B cell (primary cell): ENCODE data around the gene DKK1. TPM values are rescaled to one million over a fixed set of nuclear protein-coding genes. Genes with fewer than 3 reads are reported as not detected.

Experiments
- ATAC-seq: fragments of 200-7000 bp; cut with Tn5 transposase; one replicate; pipeline ENCODE4 v1.10.0; 2021; ENCODE audit warnings: low read depth, mild to moderate bottlenecking, moderate number of reproducible peaks, moderate library complexity
- CTCF ChIA-PET: fragments of 350-600 bp; sonication (Branson Sonifier 250); formaldehyde crosslinking; loops from one replicate; lab custom pipeline; 2021; ENCODE audit warnings: antibody characterized with exemption, inconsistent platforms; lab: Charles Lee
- POLR2A ChIA-PET: fragments of 350-600 bp; sonication (Branson Sonifier 250); formaldehyde crosslinking; loops from one replicate; lab custom pipeline; 2021; ENCODE audit warnings: antibody characterized with exemption; lab: Charles Lee
- DNase-seq: peaks from one replicate; pipeline ENCODE4 v3.0.0; 2013
- H2AFZ ChIP-seq: 2 replicates; pipeline ENCODE4 v1.6.1; 2012; ENCODE audit warnings: mild to moderate bottlenecking, low read depth, low read length; ENCODE audit not compliant: insufficient read depth, poor library complexity, severe bottlenecking
- H3K27ac ChIP-seq, 2 donors: 1 replicate in 1 of 2; 2 replicates in 1 of 2; pipeline ENCODE4 v1.5.1; 2012 to 2013; ENCODE audit warnings: low read length in 2 of 2, mild to moderate bottlenecking in 2 of 2, moderate library complexity in 1 of 2
- H3K27me3 ChIP-seq, 4 experiments: fragments of 200-600 bp in 1 of 4; sonication (generic) in 1 of 4; replicated peaks in 1 of 4; 1 replicate in 2 of 4; 2 replicates in 2 of 4; pipeline versions ENCODE4 v1.6.1 to v1.7.0; 2013 to 2016; ENCODE audit warnings: low read length in 3 of 4, mild to moderate bottlenecking in 2 of 4, mixed read lengths in 1 of 4, moderate library complexity in 1 of 4; ENCODE audit not compliant: insufficient read depth in 4 of 4, control insufficient read depth in 3 of 4; ENCODE audit errors: control extremely low read depth in 1 of 4
- H3K36me3 ChIP-seq, 2 experiments: replicated peaks in 1 of 2; 1 replicate in 1 of 2; 2 replicates in 1 of 2; pipeline versions ENCODE4 v1.6.1 to v1.7.1; 2013; ENCODE audit warnings: low read length in 1 of 2; ENCODE audit not compliant: insufficient read depth in 2 of 2, control insufficient read depth in 1 of 2; ENCODE audit errors: control extremely low read depth in 1 of 2, extremely low read depth in 1 of 2
- H3K4me1 ChIP-seq, 2 donors: fragments of 200-600 bp in 1 of 2; sonication (generic) in 1 of 2; 1 replicate in 1 of 2; 2 replicates in 1 of 2; pipeline versions ENCODE4 v1.5.1 to v1.6.1; 2013 to 2017; ENCODE audit warnings: low read length in 2 of 2; ENCODE audit not compliant: control insufficient read depth in 2 of 2, insufficient read depth in 2 of 2
- H3K4me2 ChIP-seq: replicated peaks from 2 replicates; pipeline ENCODE3; 2012; ENCODE audit warnings: mild to moderate bottlenecking, low read depth, low read length; ENCODE audit not compliant: poor library complexity, severe bottlenecking
- H3K4me3 ChIP-seq, 5 experiments: fragments of 200-600 bp in 1 of 5; sonication (generic) in 1 of 5; 1 replicate in 3 of 5; 2 replicates in 2 of 5; pipeline versions ENCODE4 v1.5.1 to v1.7.0; 2011 to 2016; ENCODE audit warnings: low read length in 4 of 5, mild to moderate bottlenecking in 4 of 5, low read depth in 2 of 5, control low read depth in 1 of 5, moderate library complexity in 1 of 5; ENCODE audit not compliant: insufficient read depth in 1 of 5; ENCODE audit errors: control extremely low read depth in 1 of 5, extremely low read depth in 1 of 5
- H3K79me2 ChIP-seq: fragments of 200-600 bp; sonication (generic); one replicate; pipeline ENCODE4 v1.6.0; 2016; ENCODE audit warnings: low read length; ENCODE audit not compliant: control insufficient read depth, insufficient read depth
- H3K9ac ChIP-seq: fragments of 200-600 bp; sonication (generic); 2 replicates; pipeline ENCODE4 v1.6.1; 2017; ENCODE audit warnings: mild to moderate bottlenecking, low read length, moderate library complexity
- H3K9me3 ChIP-seq, 3 donors: one replicate each; pipeline versions ENCODE4 v1.6.1 to v1.7.1; 2013; ENCODE audit warnings: low read length in 2 of 3; ENCODE audit not compliant: control insufficient read depth in 2 of 3, insufficient read depth in 1 of 3; ENCODE audit errors: control extremely low read depth in 1 of 3
- H4K20me1 ChIP-seq: 2 replicates; pipeline ENCODE4 v1.6.0; 2012; ENCODE audit warnings: mild to moderate bottlenecking, low read length; ENCODE audit not compliant: insufficient read depth, control insufficient read depth, poor library complexity, severe bottlenecking
- H3K27ac Mint-ChIP-seq: one replicate; pipeline ENCODE4 v1.8.0; 2021; ENCODE audit warnings: mixed read lengths
- H3K27me3 Mint-ChIP-seq: one replicate; pipeline ENCODE4 v1.8.0; 2021; ENCODE audit warnings: mixed read lengths
- H3K4me1 Mint-ChIP-seq: one replicate; pipeline ENCODE4 v1.8.0; 2021; ENCODE audit warnings: mixed read lengths
- H3K4me3 Mint-ChIP-seq: one replicate; pipeline ENCODE4 v1.8.0; 2021; ENCODE audit warnings: mixed read lengths
- H3K9me3 Mint-ChIP-seq: one replicate; pipeline ENCODE4 v1.8.0; 2022; ENCODE audit warnings: mixed read lengths; ENCODE audit not compliant: insufficient read depth
- CTCF ChIP-seq: fragments of 200-600 bp; IDR thresholded peaks from one replicate; pipeline ENCODE4 v1.8.0; 2022; ENCODE audit warnings: antibody characterized with exemption, mild to moderate bottlenecking
- EZH2 ChIP-seq: IDR thresholded peaks from 2 replicates; pipeline ENCODE4 v1.6.1; 2012; ENCODE audit warnings: borderline replicate concordance, low read depth, mild to moderate bottlenecking, moderate library complexity, low read length; ENCODE audit not compliant: insufficient read depth, poor library complexity, severe bottlenecking
- WGBS: methylation state at CpG from one replicate; pipeline ENCODE4 v1.1.5; 2013; ENCODE audit warnings: missing lambda C conversion rate; ENCODE audit not compliant: insufficient coverage; 5-methylcytosine and 5-hydroxymethylcytosine counted together
- intact Hi-C: fragments of 100-400 bp; cut with micrococcal nuclease; formaldehyde crosslinking; loops from one replicate; pipeline ENCODE4 v1.10.0; 2022
- polyA minus RNA-seq: library from RNA; depleted of rRNA, polyadenylated mRNA; stranded (reverse); fragments of >200 nt; gene quantifications from 2 replicates; pipeline ENCODE4 v1.2.3, GENCODE V29; 2012
- polyA plus RNA-seq: library from polyadenylated mRNA; depleted of rRNA; stranded (reverse); fragments of >200 nt; gene quantifications from 2 replicates; pipeline ENCODE4 v1.2.3, GENCODE V29; 2012
- total RNA-seq, 2 donors: library from RNA; stranded (reverse); fragments of 120-200 nt in 1 of 2; gene quantifications; 1 replicate in 1 of 2; 2 replicates in 1 of 2; pipeline versions ENCODE4 v1.2.3 to v1.2.4, GENCODE V29; 2013 to 2022

DKK1 gene
- total RNA-seq (not detected in 2 replicates), polyA plus RNA-seq (0.39 TPM in 1 of 2 replicates, not detected in the other), polyA minus RNA-seq (not detected in 2 replicates)
- total RNA-seq (2013), result not detected

DNA sequence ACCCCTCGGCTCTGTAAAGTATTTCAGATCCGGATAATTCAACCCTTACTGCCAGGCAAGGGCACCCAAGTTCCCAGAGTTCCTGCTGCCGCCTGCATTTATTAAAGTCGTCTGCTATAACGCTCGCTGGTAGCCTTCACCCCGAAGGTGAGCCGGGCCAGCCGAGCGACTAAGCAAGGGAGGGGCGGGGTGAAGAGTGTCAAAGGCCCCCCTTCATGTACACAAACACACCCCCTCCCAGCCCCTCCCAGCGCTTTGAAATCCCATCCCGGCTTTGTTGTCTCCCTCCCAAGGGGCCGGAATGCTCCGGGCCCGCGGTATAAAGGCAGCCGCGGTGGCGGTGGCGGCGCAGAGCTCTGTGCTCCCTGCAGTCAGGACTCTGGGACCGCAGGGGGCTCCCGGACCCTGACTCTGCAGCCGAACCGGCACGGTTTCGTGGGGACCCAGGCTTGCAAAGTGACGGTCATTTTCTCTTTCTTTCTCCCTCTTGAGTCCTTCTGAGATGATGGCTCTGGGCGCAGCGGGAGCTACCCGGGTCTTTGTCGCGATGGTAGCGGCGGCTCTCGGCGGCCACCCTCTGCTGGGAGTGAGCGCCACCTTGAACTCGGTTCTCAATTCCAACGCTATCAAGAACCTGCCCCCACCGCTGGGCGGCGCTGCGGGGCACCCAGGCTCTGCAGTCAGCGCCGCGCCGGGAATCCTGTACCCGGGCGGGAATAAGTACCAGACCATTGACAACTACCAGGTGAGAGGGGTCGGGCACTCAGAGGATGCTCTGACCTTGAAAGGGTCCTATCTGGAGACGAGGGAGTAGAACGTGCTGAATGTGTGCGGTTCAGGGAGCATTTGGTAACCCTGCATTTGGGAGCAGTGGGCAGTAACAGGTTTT is at the start of gene DKK1:
Gene DKK1, plus strand, starts transcription at position 349 of the 889 bp plus-strand sequence. Its CDS starts 154 bp downstream, at position 503.
- H3K4me3 ChIP-seq, result peak within 1 kb of the TSS in 4 of 5 experiments; percentile 19 to 58 (median 56)

More for the DNA sequence above, at the start of gene DKK1:
- TF ChIP-seq EZH2 (no peak), CTCF (peak; percentile 75)
- Histone ChIP-seq H3K79me2 (no peaks in the 10 kb centered on the region), H3K27ac (peak within 1 kb of the TSS in 1 of 2 donors; percentile 15), H3K9me3 (no peaks in the 10 kb centered on the region), H3K4me1 (peaks cover 18 to 21% of the 10 kb centered on the region in 2 donors), H4K20me1 (no peaks in the 10 kb centered on the region), H2AFZ (peak within 1 kb of the TSS; percentile 74), H3K9ac (peak within 1 kb of the TSS; percentile 58), H3K4me2 (peak within 1 kb of the TSS; percentile 88), H3K36me3 (no peaks in the 10 kb centered on the region), H3K27me3 (peaks cover 0 to 23% (median 16%) of the 10 kb centered on the region in 4 experiments)
- intact Hi-C loops, result no loop called here
- ChIA-PET CTCF (interaction anchor here (0.6 kb wide), 1 partner anchor 177 kb away, joined by 3 read pairs; no protein-coding TSS in a partner anchor), POLR2A (no interaction called here)
- Mint-ChIP-seq H3K27me3 (peaks cover 59% of the 10 kb centered on the region), H3K4me3 (peak within 1 kb of the TSS; percentile 83), H3K9me3 (no peaks in the 10 kb centered on the region), H3K27ac (no peak within 1 kb of the TSS), H3K4me1 (peaks cover 20% of the 10 kb centered on the region)
- ATAC-seq, result peak; percentile 76
- 3% methylated on average over 51 of the region's 55 CpGs for WGBS
- peak; percentile 65 for DNase-seq
